ENCODE data around the gene KLHL29.

Gene KLHL29

GRCh38 chr2:23531881-23532280 lies 146.9 kb downstream of the KLHL29 start:
- Histone ChIP-seq H4K91ac (ENCODE audit: low read depth, low read length) (no peak overlapping the region), H2BK12ac (ENCODE audit: low read length) (no peak overlapping the region), H3K27ac (ENCODE audit: low read depth, low read length) (no peak overlapping the region), H3K79me2 (ENCODE audit: control insufficient read depth, insufficient read depth, low read length, poor library complexity) (no peaks in the 10 kb centered on the region), H3K9ac (ENCODE audit: low read length) (no peak overlapping the region), H3K9me3 (ENCODE audit: insufficient read depth, low read depth, low read length) (no peaks in the 10 kb centered on the region), H3K36me3 (ENCODE audit: control insufficient read depth in 1 of 2, insufficient read depth in 2 of 2, low read length in 2 of 2) (no peaks in the 10 kb centered on the region), H3K27me3 (ENCODE audit: insufficient read depth, low read length) (no peaks in the 10 kb centered on the region), H4K12ac (ENCODE audit: low read depth, low read length) (no peak overlapping the region), H3K79me1 (ENCODE audit: low read length) (no peaks in the 10 kb centered on the region), H2AK5ac (ENCODE audit: low read length) (no peak overlapping the region), H3K14ac (ENCODE audit: low read length) (no peak overlapping the region), H2BK5ac (ENCODE audit: low read depth, low read length, poor library complexity) (no peak overlapping the region), H4K8ac (ENCODE audit: low read depth, low read length) (no peak overlapping the region), H3K4me1 (ENCODE audit: control insufficient read depth in 1 of 2, insufficient read depth in 2 of 2, low read length in 2 of 2) (peaks cover 2 to 11% of the 10 kb centered on the region in 2 experiments), H3K18ac (ENCODE audit: low read length) (no peak overlapping the region), H3K23ac (ENCODE audit: low read length) (no peak overlapping the region), H3K4me2 (ENCODE audit: low read length) (no peak overlapping the region), H3K4me3 (ENCODE audit: low read depth, low read length) (no peak overlapping the region), H2BK120ac (ENCODE audit: insufficient read depth, low read length, poor library complexity) (no peak overlapping the region), H3K4ac (ENCODE audit: low read depth, low read length) (no peak overlapping the region), H2AFZ (ENCODE audit: insufficient read depth, low read length, poor library complexity) (no peak overlapping the region)
- DNase-seq = no peak
- WGBS (ENCODE audit: extremely low coverage, insufficient coverage, insufficient read length) = no CpG with 5 or more reads among the region's 8 CpGs

GRCh38 chr2:23532391-23533337 lies 147.7 kb downstream of the KLHL29 start:
- H4K91ac ChIP-seq (ENCODE audit: low read depth, low read length) = no peak overlapping the region
- no peak overlapping the region for H2BK5ac ChIP-seq (ENCODE audit: low read depth, low read length, poor library complexity)
- peaks cover 2 to 11% of the 10 kb centered on the region in 2 experiments for H3K4me1 ChIP-seq (ENCODE audit: control insufficient read depth in 1 of 2, insufficient read depth in 2 of 2, low read length in 2 of 2)
- H3K9me3 ChIP-seq (ENCODE audit: insufficient read depth, low read depth, low read length) = no peaks in the 10 kb centered on the region
- H2AK5ac ChIP-seq (ENCODE audit: low read length) = no peak overlapping the region
- no peak overlapping the region for H3K18ac ChIP-seq (ENCODE audit: low read length)
- H4K8ac ChIP-seq (ENCODE audit: low read depth, low read length) = no peak overlapping the region
- no CpG with 5 or more reads among the region's 23 CpGs for WGBS (ENCODE audit: extremely low coverage, insufficient coverage, insufficient read length)
- no peaks in the 10 kb centered on the region for H3K36me3 ChIP-seq (ENCODE audit: control insufficient read depth in 1 of 2, insufficient read depth in 2 of 2, low read length in 2 of 2)
- no peak overlapping the region for H2BK12ac ChIP-seq (ENCODE audit: low read length)
- H2BK120ac ChIP-seq (ENCODE audit: insufficient read depth, low read length, poor library complexity) = no peak overlapping the region
- H3K4ac ChIP-seq (ENCODE audit: low read depth, low read length) = no peak overlapping the region
- H3K4me3 ChIP-seq (ENCODE audit: low read depth, low read length) = no peak overlapping the region
- DNase-seq = no peak
- H3K27me3 ChIP-seq (ENCODE audit: insufficient read depth, low read length) = no peaks in the 10 kb centered on the region
- H4K12ac ChIP-seq (ENCODE audit: low read depth, low read length) = no peak overlapping the region
- H2AFZ ChIP-seq (ENCODE audit: insufficient read depth, low read length, poor library complexity) = no peak overlapping the region
- no peak overlapping the region for H3K9ac ChIP-seq (ENCODE audit: low read length)
- H3K79me2 ChIP-seq (ENCODE audit: control insufficient read depth, insufficient read depth, low read length, poor library complexity) = no peaks in the 10 kb centered on the region
- H3K4me2 ChIP-seq (ENCODE audit: low read length) = no peak overlapping the region
- H3K23ac ChIP-seq (ENCODE audit: low read length) = no peak overlapping the region
- no peak overlapping the region for H3K14ac ChIP-seq (ENCODE audit: low read length)
- no peak overlapping the region for H3K27ac ChIP-seq (ENCODE audit: low read depth, low read length)
- H3K79me1 ChIP-seq (ENCODE audit: low read length) = no peaks in the 10 kb centered on the region

- H3K18ac ChIP-seq (ENCODE audit: low read length) = no peak overlapping the region
Observed at GRCh38 chr2:23533338-23533695, 148.3 kb downstream of the KLHL29 start.

GRCh38 chr2:23534771-23535170 lies 149.8 kb downstream of the KLHL29 start:
- Histone ChIP-seq H3K36me3 (ENCODE audit: control insufficient read depth in 1 of 2, insufficient read depth in 2 of 2, low read length in 2 of 2) (no peaks in the 10 kb centered on the region), H3K9ac (ENCODE audit: low read length) (no peak overlapping the region), H2AK5ac (ENCODE audit: low read length) (no peak overlapping the region), H4K12ac (ENCODE audit: low read depth, low read length) (no peak overlapping the region), H4K91ac (ENCODE audit: low read depth, low read length) (no peak overlapping the region), H2BK5ac (ENCODE audit: low read depth, low read length, poor library complexity) (no peak overlapping the region), H3K4me2 (ENCODE audit: low read length) (no peak overlapping the region), H2AFZ (ENCODE audit: insufficient read depth, low read length, poor library complexity) (no peak overlapping the region), H2BK12ac (ENCODE audit: low read length) (no peak overlapping the region), H3K27ac (ENCODE audit: low read depth, low read length) (no peak overlapping the region), H3K9me3 (ENCODE audit: insufficient read depth, low read depth, low read length) (no peaks in the 10 kb centered on the region), H4K8ac (ENCODE audit: low read depth, low read length) (no peak overlapping the region), H3K79me1 (ENCODE audit: low read length) (no peaks in the 10 kb centered on the region), H3K14ac (ENCODE audit: low read length) (no peak overlapping the region), H2BK120ac (ENCODE audit: insufficient read depth, low read length, poor library complexity) (no peak overlapping the region), H3K4me1 (ENCODE audit: control insufficient read depth in 1 of 2, insufficient read depth in 2 of 2, low read length in 2 of 2) (peaks cover 2 to 11% of the 10 kb centered on the region in 2 experiments), H3K23ac (ENCODE audit: low read length) (no peak overlapping the region), H3K27me3 (ENCODE audit: insufficient read depth, low read length) (no peaks in the 10 kb centered on the region), H3K4ac (ENCODE audit: low read depth, low read length) (no peak overlapping the region), H3K18ac (ENCODE audit: low read length) (no peak overlapping the region), H3K79me2 (ENCODE audit: control insufficient read depth, insufficient read depth, low read length, poor library complexity) (no peaks in the 10 kb centered on the region), H3K4me3 (ENCODE audit: low read depth, low read length) (no peak overlapping the region)
- no CpG with 5 or more reads among the region's 2 CpGs for WGBS (ENCODE audit: extremely low coverage, insufficient coverage, insufficient read length)
- no peak for DNase-seq

More at GRCh38 chr2:23533338-23533695, 148.3 kb downstream of the KLHL29 start:
- Histone ChIP-seq H3K9ac (ENCODE audit: low read length) (no peak overlapping the region), H3K27me3 (ENCODE audit: insufficient read depth, low read length) (no peaks in the 10 kb centered on the region), H3K79me2 (ENCODE audit: control insufficient read depth, insufficient read depth, low read length, poor library complexity) (no peaks in the 10 kb centered on the region), H4K91ac (ENCODE audit: low read depth, low read length) (no peak overlapping the region), H2AFZ (ENCODE audit: insufficient read depth, low read length, poor library complexity) (no peak overlapping the region), H2BK12ac (ENCODE audit: low read length) (no peak overlapping the region), H3K36me3 (ENCODE audit: control insufficient read depth in 1 of 2, insufficient read depth in 2 of 2, low read length in 2 of 2) (no peaks in the 10 kb centered on the region), H3K79me1 (ENCODE audit: low read length) (no peaks in the 10 kb centered on the region), H4K12ac (ENCODE audit: low read depth, low read length) (no peak overlapping the region), H2BK5ac (ENCODE audit: low read depth, low read length, poor library complexity) (no peak overlapping the region), H3K4ac (ENCODE audit: low read depth, low read length) (no peak overlapping the region), H3K9me3 (ENCODE audit: insufficient read depth, low read depth, low read length) (no peaks in the 10 kb centered on the region), H3K4me3 (ENCODE audit: low read depth, low read length) (no peak overlapping the region), H3K23ac (ENCODE audit: low read length) (no peak overlapping the region), H4K8ac (ENCODE audit: low read depth, low read length) (no peak overlapping the region), H3K4me2 (ENCODE audit: low read length) (no peak overlapping the region), H2BK120ac (ENCODE audit: insufficient read depth, low read length, poor library complexity) (no peak overlapping the region), H3K14ac (ENCODE audit: low read length) (no peak overlapping the region), H3K27ac (ENCODE audit: low read depth, low read length) (no peak overlapping the region), H2AK5ac (ENCODE audit: low read length) (no peak overlapping the region), H3K4me1 (ENCODE audit: control insufficient read depth in 1 of 2, insufficient read depth in 2 of 2, low read length in 2 of 2) (peaks cover 2 to 11% of the 10 kb centered on the region in 2 experiments)
- no CpG with 5 or more reads among the region's 9 CpGs for WGBS (ENCODE audit: extremely low coverage, insufficient coverage, insufficient read length)
- DNase-seq = no peak
